ENCODE data around the gene UNC80.

The UNC80 gene
- total RNA-seq, result 0 to 1.3 (median 0.06) reads per million in 9 experiments

GRCh38 chr2:209771474-209772289, at the start of gene UNC80:
Gene UNC80 (plus strand): TSS chr2:209771832. CDS start chr2:209772073, 241 bp downstream.
- H3K27ac Mint-ChIP-seq, result no peak within 1 kb of the TSS
- ATAC-seq (replicated peaks), result no peak
- no peaks in the 10 kb centered on the region for H3K36me3 Mint-ChIP-seq (ENCODE audit: insufficient read depth)
- DNase-seq, result no peak
- peaks cover 0 to 4% of the 10 kb centered on the region in 2 donors for H3K4me1 Mint-ChIP-seq (ENCODE audit: low read depth in 2 of 2)
- peaks cover 40 to 44% of the 10 kb centered on the region in 2 donors for H3K27me3 Mint-ChIP-seq
- peak within 1 kb of the TSS; percentile 35 to 60 for H3K4me3 Mint-ChIP-seq
- peaks cover 0 to 2% of the 10 kb centered on the region in 2 donors for H3K9me3 Mint-ChIP-seq

- no peaks in the 10 kb centered on the region for H3K4me1 Mint-ChIP-seq (ENCODE audit: low read depth in 2 of 2)
- peaks cover 2 to 7% of the 10 kb centered on the region in 2 donors for H3K9me3 Mint-ChIP-seq
- no peaks in the 10 kb centered on the region for H3K27me3 Mint-ChIP-seq
- no peak overlapping the region for H3K4me3 Mint-ChIP-seq
- H3K27ac Mint-ChIP-seq, result no peak overlapping the region
- no peak for ATAC-seq (replicated peaks)
- DNase-seq, result no peak
- H3K36me3 Mint-ChIP-seq (ENCODE audit: insufficient read depth), result no peaks in the 10 kb centered on the region
These were observed 45.3 kb upstream of the UNC80 start for GRCh38 chr2:209726311-209726710.

GRCh38 chr2:209727077-209727476, 44.6 kb upstream of the UNC80 start:
- H3K4me1 Mint-ChIP-seq (ENCODE audit: low read depth in 2 of 2), result no peaks in the 10 kb centered on the region
- H3K36me3 Mint-ChIP-seq (ENCODE audit: insufficient read depth), result no peaks in the 10 kb centered on the region

GRCh38 chr2:209734805-209735204, 36.8 kb upstream of the UNC80 start:
- no peak overlapping the region for H3K27ac Mint-ChIP-seq
- no peaks in the 10 kb centered on the region for H3K27me3 Mint-ChIP-seq
- H3K4me1 Mint-ChIP-seq (ENCODE audit: low read depth in 2 of 2), result no peaks in the 10 kb centered on the region
- ATAC-seq (replicated peaks), result no peak
- H3K36me3 Mint-ChIP-seq (ENCODE audit: insufficient read depth), result no peaks in the 10 kb centered on the region
- H3K4me3 Mint-ChIP-seq, result no peak overlapping the region
- H3K9me3 Mint-ChIP-seq, result peaks cover 0 to 2% of the 10 kb centered on the region in 2 donors
- no peak for DNase-seq

More at GRCh38 chr2:209727077-209727476, 44.6 kb upstream of the UNC80 start:
- Mint-ChIP-seq H3K9me3 (peaks cover 2 to 7% of the 10 kb centered on the region in 2 donors), H3K4me3 (no peak overlapping the region), H3K27ac (no peak overlapping the region), H3K27me3 (no peaks in the 10 kb centered on the region)
- DNase-seq (no peak), ATAC-seq (replicated peaks) (no peak)

- DNase-seq, result no peak
- ATAC-seq (replicated peaks), result no peak
- Mint-ChIP-seq H3K9me3 (peaks cover 0 to 2% of the 10 kb centered on the region in 2 donors), H3K4me3 (no peak overlapping the region), H3K4me1 (ENCODE audit: low read depth in 2 of 2) (no peaks in the 10 kb centered on the region), H3K27me3 (no peaks in the 10 kb centered on the region), H3K27ac (no peak overlapping the region), H3K36me3 (ENCODE audit: insufficient read depth) (no peaks in the 10 kb centered on the region)
These were observed 29.7 kb upstream of the UNC80 start for GRCh38 chr2:209741953-209742352.

GRCh38 chr2:209753020-209753419, 18.6 kb upstream of the UNC80 start:
- peaks cover 0 to 5% of the 10 kb centered on the region in 2 donors for H3K9me3 Mint-ChIP-seq
- no peaks in the 10 kb centered on the region for H3K4me1 Mint-ChIP-seq (ENCODE audit: low read depth in 2 of 2)
- ATAC-seq (replicated peaks), result no peak
- peaks cover 12 to 20% of the 10 kb centered on the region in 2 donors for H3K27me3 Mint-ChIP-seq
- no peak for DNase-seq
- H3K4me3 Mint-ChIP-seq, result no peak overlapping the region
- no peak overlapping the region for H3K27ac Mint-ChIP-seq
- no peaks in the 10 kb centered on the region for H3K36me3 Mint-ChIP-seq (ENCODE audit: insufficient read depth)

GRCh38 chr2:209757163-209757562, 14.5 kb upstream of the UNC80 start:
- H3K36me3 Mint-ChIP-seq (ENCODE audit: insufficient read depth), result no peaks in the 10 kb centered on the region
- H3K9me3 Mint-ChIP-seq, result peaks cover 0 to 5% of the 10 kb centered on the region in 2 donors
- ATAC-seq (replicated peaks) (no peak), DNase-seq (no peak)
- no peaks in the 10 kb centered on the region for H3K4me1 Mint-ChIP-seq (ENCODE audit: low read depth in 2 of 2)
- peaks cover 15 to 20% of the 10 kb centered on the region in 2 donors for H3K27me3 Mint-ChIP-seq
- H3K4me3 Mint-ChIP-seq, result no peak overlapping the region
- H3K27ac Mint-ChIP-seq, result no peak overlapping the region

GRCh38 chr2:209761566-209761965, 10.1 kb upstream of the UNC80 start:
- Mint-ChIP-seq H3K4me1 (ENCODE audit: low read depth in 2 of 2) (no peaks in the 10 kb centered on the region), H3K9me3 (no peaks in the 10 kb centered on the region), H3K27me3 (peaks cover 0 to 7% of the 10 kb centered on the region in 2 donors), H3K36me3 (ENCODE audit: insufficient read depth) (no peaks in the 10 kb centered on the region), H3K4me3 (no peak overlapping the region), H3K27ac (no peak overlapping the region)
- no peak for ATAC-seq (replicated peaks)
- DNase-seq, result no peak

GRCh38 chr2:209762563-209762962, 9.1 kb upstream of the UNC80 start:
- no peaks in the 10 kb centered on the region for H3K4me1 Mint-ChIP-seq (ENCODE audit: low read depth in 2 of 2)
- no peaks in the 10 kb centered on the region for H3K36me3 Mint-ChIP-seq (ENCODE audit: insufficient read depth)
- no peak for ATAC-seq (replicated peaks)
- no peak overlapping the region for H3K27ac Mint-ChIP-seq
- peaks cover 0 to 7% of the 10 kb centered on the region in 2 donors for H3K27me3 Mint-ChIP-seq
- H3K9me3 Mint-ChIP-seq, result no peaks in the 10 kb centered on the region
- DNase-seq, result no peak
- no peak overlapping the region for H3K4me3 Mint-ChIP-seq

- ATAC-seq (replicated peaks), result no peak
- Mint-ChIP-seq H3K9me3 (no peaks in the 10 kb centered on the region), H3K27ac (no peak overlapping the region), H3K27me3 (peaks cover 0 to 1% of the 10 kb centered on the region in 2 donors), H3K36me3 (ENCODE audit: insufficient read depth) (no peaks in the 10 kb centered on the region), H3K4me3 (no peak overlapping the region), H3K4me1 (ENCODE audit: low read depth in 2 of 2) (no peaks in the 10 kb centered on the region)
- DNase-seq, result no peak
These were observed 8.5 kb upstream of the UNC80 start for GRCh38 chr2:209763106-209763505.

- no peak overlapping the region for H3K4me3 Mint-ChIP-seq
- ATAC-seq (replicated peaks) (no peak), DNase-seq (no peak)
- H3K27me3 Mint-ChIP-seq, result peaks cover 21 to 31% of the 10 kb centered on the region in 2 donors
- H3K27ac Mint-ChIP-seq, result no peak overlapping the region
- peaks cover 0 to 4% of the 10 kb centered on the region in 2 donors for H3K4me1 Mint-ChIP-seq (ENCODE audit: low read depth in 2 of 2)
- peaks cover 0 to 2% of the 10 kb centered on the region in 2 donors for H3K9me3 Mint-ChIP-seq
- no peaks in the 10 kb centered on the region for H3K36me3 Mint-ChIP-seq (ENCODE audit: insufficient read depth)
These were observed 5.0 kb upstream of the UNC80 start for GRCh38 chr2:209766613-209767012.

GRCh38 chr2:209767316-209767715, 4.3 kb upstream of the UNC80 start:
- ATAC-seq (replicated peaks) (no peak), DNase-seq (no peak)
- peaks cover 22 to 31% of the 10 kb centered on the region in 2 donors for H3K27me3 Mint-ChIP-seq
- no peak overlapping the region for H3K4me3 Mint-ChIP-seq
- no peaks in the 10 kb centered on the region for H3K36me3 Mint-ChIP-seq (ENCODE audit: insufficient read depth)
- no peak overlapping the region for H3K27ac Mint-ChIP-seq
- H3K4me1 Mint-ChIP-seq (ENCODE audit: low read depth in 2 of 2), result peaks cover 0 to 4% of the 10 kb centered on the region in 2 donors
- H3K9me3 Mint-ChIP-seq, result peaks cover 0 to 2% of the 10 kb centered on the region in 2 donors

GRCh38 chr2:209768557-209768956, 3.1 kb upstream of the UNC80 start:
- no peak for DNase-seq
- H3K4me1 Mint-ChIP-seq (ENCODE audit: low read depth in 2 of 2), result peaks cover 0 to 4% of the 10 kb centered on the region in 2 donors
- H3K27me3 Mint-ChIP-seq, result peaks cover 31 to 38% of the 10 kb centered on the region in 2 donors
- no peaks in the 10 kb centered on the region for H3K36me3 Mint-ChIP-seq (ENCODE audit: insufficient read depth)
- H3K4me3 Mint-ChIP-seq, result no peak overlapping the region
- H3K27ac Mint-ChIP-seq, result no peak overlapping the region
- H3K9me3 Mint-ChIP-seq, result peaks cover 0 to 2% of the 10 kb centered on the region in 2 donors
- ATAC-seq (replicated peaks), result no peak

- ATAC-seq (replicated peaks) (no peak), DNase-seq (no peak)
- peaks cover 44 to 49% of the 10 kb centered on the region in 2 donors for H3K27me3 Mint-ChIP-seq
- peak overlapping the region in 1 of 2 donors; percentile 35 for H3K4me3 Mint-ChIP-seq
- peaks cover 0 to 2% of the 10 kb centered on the region in 2 donors for H3K9me3 Mint-ChIP-seq
- peaks cover 0 to 4% of the 10 kb centered on the region in 2 donors for H3K4me1 Mint-ChIP-seq (ENCODE audit: low read depth in 2 of 2)
- no peak overlapping the region for H3K27ac Mint-ChIP-seq
- H3K36me3 Mint-ChIP-seq (ENCODE audit: insufficient read depth), result no peaks in the 10 kb centered on the region
These were observed 656 bp downstream of the UNC80 start for GRCh38 chr2:209772290-209772685.

All from effector memory CD8-positive, alpha-beta T cell (primary cell).